Measurements from ENCODE around the gene PRCC.

DNA sequence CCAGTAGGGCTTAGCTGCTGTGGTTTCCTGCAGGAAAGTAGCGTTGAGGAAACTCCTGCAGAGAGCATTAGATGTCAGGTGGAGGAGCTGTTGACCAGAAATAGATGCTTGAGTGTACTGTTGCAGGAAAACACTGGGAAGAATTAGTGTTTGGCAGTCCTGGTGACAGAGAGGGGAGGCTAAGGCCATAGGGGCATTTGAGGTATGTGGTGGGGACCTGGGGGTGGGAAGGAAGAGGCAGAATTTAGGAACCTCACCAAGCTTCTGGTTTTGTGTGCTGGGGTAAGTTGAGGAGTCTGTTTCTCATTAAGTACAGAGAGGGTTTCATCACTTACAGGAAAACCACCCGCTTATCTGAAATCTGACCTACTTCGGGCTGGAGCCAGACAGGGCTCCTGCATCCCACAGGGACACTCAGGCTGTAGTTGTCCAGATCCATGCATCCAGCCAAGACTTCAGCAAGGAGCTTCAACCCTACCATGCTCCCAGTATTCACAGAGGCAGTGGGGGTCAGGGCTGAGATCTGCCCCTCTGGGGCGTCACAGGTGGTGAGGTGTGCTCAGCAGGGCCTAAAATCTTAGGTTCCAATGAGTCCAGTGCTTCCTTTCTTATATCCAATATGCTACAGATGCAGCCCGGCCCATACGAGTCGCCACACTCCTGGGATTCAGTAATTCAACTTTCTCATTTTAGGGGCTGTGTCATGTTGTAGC lies 34.2 kb downstream of the PRCC start:
- TF ChIP-seq EZH2 (IDR thresholded peaks at IDR 0.05; ENCODE audit: low read length): no peak
- TF ChIP-seq, protein P1, sequence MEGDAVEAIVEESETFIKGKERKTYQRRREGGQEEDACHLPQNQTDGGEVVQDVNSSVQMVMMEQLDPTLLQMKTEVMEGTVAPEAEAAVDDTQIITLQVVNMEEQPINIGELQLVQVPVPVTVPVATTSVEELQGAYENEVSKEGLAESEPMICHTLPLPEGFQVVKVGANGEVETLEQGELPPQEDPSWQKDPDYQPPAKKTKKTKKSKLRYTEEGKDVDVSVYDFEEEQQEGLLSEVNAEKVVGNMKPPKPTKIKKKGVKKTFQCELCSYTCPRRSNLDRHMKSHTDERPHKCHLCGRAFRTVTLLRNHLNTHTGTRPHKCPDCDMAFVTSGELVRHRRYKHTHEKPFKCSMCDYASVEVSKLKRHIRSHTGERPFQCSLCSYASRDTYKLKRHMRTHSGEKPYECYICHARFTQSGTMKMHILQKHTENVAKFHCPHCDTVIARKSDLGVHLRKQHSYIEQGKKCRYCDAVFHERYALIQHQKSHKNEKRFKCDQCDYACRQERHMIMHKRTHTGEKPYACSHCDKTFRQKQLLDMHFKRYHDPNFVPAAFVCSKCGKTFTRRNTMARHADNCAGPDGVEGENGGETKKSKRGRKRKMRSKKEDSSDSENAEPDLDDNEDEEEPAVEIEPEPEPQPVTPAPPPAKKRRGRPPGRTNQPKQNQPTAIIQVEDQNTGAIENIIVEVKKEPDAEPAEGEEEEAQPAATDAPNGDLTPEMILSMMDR (optimal IDR thresholded peaks at IDR 0.05 in 1 of 3, IDR thresholded peaks at IDR 0.05 in 1 of 3, conservative IDR thresholded peaks at IDR 0.05 in 1 of 3; ENCODE audit: extremely low read depth in 1 of 3, insufficient read depth in 2 of 3, low read length in 3 of 3): peak in 1 of 3 experiments; percentile 32

Data from keratinocyte (primary cell).